LNCaP clone FGC (cell line): Measurements from ENCODE around the gene BRAF.
"Not testable (repeated sequence)": the region's sequence is repeated elsewhere in the genome, so short reads cannot be mapped to it uniquely, and the experiment has no call there.

Experiments
- DNase-seq: peaks from one replicate; pipeline ENCODE4 v3.0.0-alpha.2; 2011; ENCODE audit warnings: low read depth
- H3K4me3 ChIP-seq: 2 replicates; pipeline ENCODE4 v1.5.1; 2011; ENCODE audit warnings: mild to moderate bottlenecking, low read depth, low read length, control low read depth
- CTCF ChIP-seq: IDR thresholded peaks from 2 replicates; pipeline ENCODE4 v1.5.1; 2012; ENCODE audit warnings: mild to moderate bottlenecking; ENCODE audit not compliant: control insufficient read depth, insufficient read depth; ENCODE audit errors: extremely low read depth

BRAF gene

DNA sequence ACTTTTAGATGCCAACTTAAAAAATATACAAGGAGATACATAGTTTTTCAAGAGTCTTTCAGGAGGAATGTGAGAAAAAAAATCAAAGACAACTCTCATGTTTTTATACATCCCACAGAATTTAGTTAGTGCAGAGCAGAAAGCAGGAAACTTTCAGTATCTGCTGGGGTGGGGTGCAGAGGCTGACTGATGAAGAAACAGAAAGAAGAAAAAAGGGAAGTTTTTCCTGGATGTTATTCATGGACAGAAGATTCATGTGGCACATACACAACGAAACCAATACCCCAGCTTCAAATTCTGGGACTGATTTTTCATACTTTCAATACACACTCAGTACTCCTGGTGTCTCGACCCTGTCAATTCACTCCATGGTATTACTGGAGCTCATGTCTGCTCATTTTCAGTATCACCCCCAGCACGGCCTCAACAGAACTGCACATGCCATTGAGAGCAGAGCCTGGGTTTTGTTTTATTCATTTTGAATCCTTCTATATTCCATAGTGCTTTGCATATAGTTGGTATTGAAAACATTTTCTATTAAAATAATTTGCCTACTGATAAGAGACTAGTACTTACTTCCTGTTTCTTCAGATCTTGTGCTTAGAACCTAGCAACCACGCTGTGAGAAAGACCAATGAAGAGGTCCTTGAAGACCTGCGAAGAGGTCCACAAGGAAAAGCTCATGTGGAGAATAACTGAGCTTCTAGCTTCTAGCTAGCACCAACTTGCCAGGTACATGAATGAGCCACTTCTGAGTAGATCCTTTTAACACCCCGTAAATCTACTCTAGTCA is 179.3 kb downstream of the BRAF start:
- no peak overlapping the region for H3K4me3 ChIP-seq
- TF ChIP-seq CTCF, result no peak
- no peak for DNase-seq

DNA sequence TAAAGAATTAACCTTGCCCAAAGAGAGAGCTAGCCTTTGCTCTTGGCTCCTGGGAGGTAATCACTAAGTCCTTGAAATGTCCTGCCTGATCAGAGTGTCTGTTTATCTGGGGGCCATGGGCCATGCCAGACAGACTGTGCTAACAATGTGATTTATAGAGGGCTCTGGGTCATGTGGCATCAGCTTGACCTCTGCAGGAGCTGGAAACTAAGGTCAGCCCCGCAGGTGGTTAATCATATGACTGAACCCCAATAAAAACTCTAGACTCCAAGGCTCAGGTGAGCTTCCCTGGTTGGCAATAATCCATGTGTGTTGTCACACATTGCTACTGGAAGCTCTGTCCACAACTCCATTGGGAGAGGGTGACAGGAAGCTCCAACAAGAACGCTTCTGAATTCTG is 180.7 kb downstream of the BRAF start:
- no peak for TF ChIP-seq CTCF
- no peak overlapping the region for H3K4me3 ChIP-seq
- no peak for DNase-seq

DNA sequence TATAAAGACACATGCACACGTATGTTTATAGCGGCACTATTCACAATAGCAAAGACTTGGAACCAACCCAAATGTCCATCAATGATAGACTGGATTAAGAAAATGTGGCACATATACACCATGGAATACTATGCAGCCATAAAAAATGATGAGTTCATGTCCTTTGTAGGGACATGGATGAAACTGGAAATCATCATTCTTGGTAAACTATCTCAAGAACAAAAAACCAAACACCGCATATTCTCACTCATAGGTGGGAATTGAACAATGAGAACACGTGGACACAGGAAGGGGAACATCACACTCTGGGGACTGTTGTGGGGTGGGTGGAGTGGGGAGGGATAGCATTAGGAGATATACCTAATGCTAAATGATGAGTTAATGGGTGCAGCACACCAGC is 181.5 kb downstream of the BRAF start:
- not testable (repeated sequence) for H3K4me3 ChIP-seq, DNase-seq

- no peak for TF ChIP-seq CTCF
- no peak for DNase-seq
- H3K4me3 ChIP-seq, result no peak overlapping the region
Observed at GRCh38 chr7:140738280-140738679, 186.4 kb downstream of the BRAF start.

DNA sequence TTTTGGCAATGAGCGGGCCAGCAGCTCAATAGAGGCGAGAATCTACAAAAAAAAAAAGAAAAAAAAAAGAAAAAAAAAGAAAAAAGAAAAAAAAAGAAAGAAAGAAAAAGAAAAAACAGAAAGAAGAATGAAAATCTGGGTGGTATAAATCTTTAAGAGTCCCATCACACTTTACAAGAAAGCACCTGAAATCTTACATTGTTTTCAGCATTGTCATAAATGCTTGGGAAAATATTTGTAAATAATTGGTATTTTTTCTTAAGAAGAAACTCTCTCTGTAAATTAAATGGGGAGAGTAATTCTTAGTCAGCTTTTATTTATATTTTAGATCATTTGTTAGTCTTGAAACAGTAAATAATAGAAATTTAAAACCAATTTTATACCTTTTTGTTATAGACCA is 190.0 kb downstream of the BRAF start:
- DNase-seq, result no peak
- no peak for TF ChIP-seq CTCF
- no peak overlapping the region for H3K4me3 ChIP-seq

DNA sequence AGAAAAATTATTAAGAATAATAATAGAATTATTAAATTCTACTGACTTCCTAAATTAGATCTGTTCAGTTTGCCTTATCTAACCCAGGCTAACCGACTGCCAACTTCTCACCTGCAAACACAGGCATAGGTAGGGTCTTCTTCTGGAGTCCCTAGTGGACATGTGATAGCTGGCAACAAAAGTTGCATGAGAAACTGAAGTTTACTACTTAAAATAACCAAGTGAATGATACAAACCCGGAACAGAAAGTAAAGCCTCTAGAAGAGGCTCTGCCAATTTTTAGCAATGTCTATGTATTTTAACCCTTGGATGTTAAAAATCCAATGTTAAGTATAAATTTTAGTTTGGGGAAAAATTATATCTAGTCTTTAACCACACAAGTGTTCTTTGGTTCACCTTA is 190.6 kb downstream of the BRAF start:
- H3K4me3 ChIP-seq, result no peak overlapping the region
- no peak for TF ChIP-seq CTCF
- no peak for DNase-seq

GRCh38 chr7:140732416-140732815 is 192.3 kb downstream of the BRAF start:
- H3K4me3 ChIP-seq, result no peak overlapping the region
- no peak for DNase-seq
- TF ChIP-seq CTCF, result no peak

DNA sequence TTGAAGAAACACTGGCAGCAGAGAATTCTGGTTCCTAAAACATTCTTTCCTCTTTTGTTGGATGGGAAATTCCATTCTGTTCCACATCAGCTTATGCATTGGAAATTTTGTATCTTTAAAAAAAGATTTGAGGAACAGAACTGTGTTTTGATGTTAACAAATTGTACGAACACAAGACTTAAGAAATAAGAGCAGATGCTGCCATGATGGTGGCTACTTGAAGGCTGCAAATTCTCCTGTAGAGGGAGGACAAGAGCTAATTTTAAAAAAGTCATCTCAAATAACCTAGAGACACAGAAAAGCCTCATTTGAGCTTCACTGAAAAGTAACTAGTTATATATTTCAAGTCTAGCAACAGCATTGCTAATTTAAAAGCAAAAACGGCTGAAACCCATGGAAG is 198.4 kb downstream of the BRAF start:
- peak; percentile 69 for TF ChIP-seq CTCF
- H3K4me3 ChIP-seq, result no peak overlapping the region
- no peak for DNase-seq
